ENCODE measurements around the gene PLPP4. TPM values are rescaled to one million over a fixed set of nuclear protein-coding genes. Genes with fewer than 3 reads are reported as not detected.

The PLPP4 gene
- total RNA-seq, 1 experiment from 2014 or later = not detected

DNA sequence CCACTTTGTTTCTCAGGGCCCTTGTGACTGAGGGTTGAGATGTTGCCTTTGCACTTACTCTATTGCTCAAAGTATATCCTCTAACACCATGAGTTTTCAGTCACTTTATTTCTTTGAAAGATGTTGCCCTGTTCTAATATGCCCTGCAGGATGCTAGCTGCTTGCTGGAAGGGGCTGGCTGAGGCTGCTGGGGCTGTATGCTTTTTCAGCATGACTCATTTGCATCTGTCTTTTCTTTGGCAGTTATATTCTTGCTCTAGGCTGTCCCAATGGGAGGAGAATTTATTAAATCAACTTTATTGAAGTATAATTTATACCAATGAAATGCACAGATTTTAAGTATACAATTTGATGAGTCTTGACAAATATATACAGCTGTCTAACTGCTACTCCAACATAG lies 157.7 kb downstream of the PLPP4 start:
- H2BK120ac ChIP-seq (ENCODE audit: low read depth, low read length, poor library complexity, severe bottlenecking) = no peak overlapping the region
- H3K27ac ChIP-seq (ENCODE audit: insufficient read length, low read depth, low read length) = no peak overlapping the region
- H3K9me3 ChIP-seq (ENCODE audit: control insufficient read depth, low read depth, low read length) = no peaks in the 10 kb centered on the region
- no peak for DNase-seq
- no peaks in the 10 kb centered on the region for H3K23me2 ChIP-seq (ENCODE audit: insufficient read length, low read depth, low read length, poor library complexity, severe bottlenecking)
- no peak overlapping the region for H3K27ac Mint-ChIP-seq
- H3K79me1 ChIP-seq (ENCODE audit: insufficient read depth, low read depth, low read length, poor library complexity, severe bottlenecking) = no peaks in the 10 kb centered on the region
- no peak overlapping the region for H2AFZ ChIP-seq (ENCODE audit: low read length)
- H3T11ph ChIP-seq (ENCODE audit: low read length) = no peak overlapping the region
- H3K14ac ChIP-seq (ENCODE audit: insufficient read depth, low read length) = no peak overlapping the region
- H3K36me3 Mint-ChIP-seq (ENCODE audit: insufficient read depth in 1 of 3, low read depth in 3 of 3) = peaks cover 3 to 17% (median 5%) of the 10 kb centered on the region in 3 experiments; a peak in 6 of 7 replicates
- peaks cover 17 to 23% of the 10 kb centered on the region in 2 experiments for H3K9me3 Mint-ChIP-seq
- H3K56ac ChIP-seq (ENCODE audit: insufficient read length, low read depth, low read length) = no peak overlapping the region
- no peak overlapping the region for H4K8ac ChIP-seq (replicated peaks; ENCODE audit: insufficient read length, low read depth, low read length)
- no peaks in the 10 kb centered on the region for H3K27me3 ChIP-seq (ENCODE audit: insufficient read depth, low read length)
- no peaks in the 10 kb centered on the region; the same call in 1 of the 2 replicates for H3K4me1 ChIP-seq (ENCODE audit: insufficient read depth, low read length)
- TF ChIP-seq, protein P1, sequence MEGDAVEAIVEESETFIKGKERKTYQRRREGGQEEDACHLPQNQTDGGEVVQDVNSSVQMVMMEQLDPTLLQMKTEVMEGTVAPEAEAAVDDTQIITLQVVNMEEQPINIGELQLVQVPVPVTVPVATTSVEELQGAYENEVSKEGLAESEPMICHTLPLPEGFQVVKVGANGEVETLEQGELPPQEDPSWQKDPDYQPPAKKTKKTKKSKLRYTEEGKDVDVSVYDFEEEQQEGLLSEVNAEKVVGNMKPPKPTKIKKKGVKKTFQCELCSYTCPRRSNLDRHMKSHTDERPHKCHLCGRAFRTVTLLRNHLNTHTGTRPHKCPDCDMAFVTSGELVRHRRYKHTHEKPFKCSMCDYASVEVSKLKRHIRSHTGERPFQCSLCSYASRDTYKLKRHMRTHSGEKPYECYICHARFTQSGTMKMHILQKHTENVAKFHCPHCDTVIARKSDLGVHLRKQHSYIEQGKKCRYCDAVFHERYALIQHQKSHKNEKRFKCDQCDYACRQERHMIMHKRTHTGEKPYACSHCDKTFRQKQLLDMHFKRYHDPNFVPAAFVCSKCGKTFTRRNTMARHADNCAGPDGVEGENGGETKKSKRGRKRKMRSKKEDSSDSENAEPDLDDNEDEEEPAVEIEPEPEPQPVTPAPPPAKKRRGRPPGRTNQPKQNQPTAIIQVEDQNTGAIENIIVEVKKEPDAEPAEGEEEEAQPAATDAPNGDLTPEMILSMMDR (conservative IDR thresholded peaks at IDR 0.05) = no peak
- no peak overlapping the region for H3K18ac ChIP-seq (ENCODE audit: insufficient read length, low read depth, low read length)
- H2BK5ac ChIP-seq (ENCODE audit: insufficient read length, low read length) = no peak overlapping the region
- H3K9ac ChIP-seq (ENCODE audit: extremely low read depth, insufficient read length, low read length) = no peak overlapping the region
- H4K5ac ChIP-seq (ENCODE audit: insufficient read length, low read depth, low read length) = no peak overlapping the region
- H3K4me1 Mint-ChIP-seq = peaks cover 16 to 18% of the 10 kb centered on the region in 2 experiments
- no peak overlapping the region for H4K91ac ChIP-seq (ENCODE audit: insufficient read length, low read depth, low read length)
- H3K4ac ChIP-seq (ENCODE audit: low read depth, low read length) = no peak overlapping the region
- no peak overlapping the region for H3K23ac ChIP-seq (ENCODE audit: insufficient read length, low read depth, low read length)
- H3K27me3 Mint-ChIP-seq (ENCODE audit: low read depth) = peaks cover 6% of the 10 kb centered on the region; the same call in 1 of the 2 replicates
- H3K4me3 Mint-ChIP-seq = no peak overlapping the region
- H4K20me1 ChIP-seq (ENCODE audit: control insufficient read depth, insufficient read depth, insufficient read length) = no peaks in the 10 kb centered on the region
- H3K79me2 ChIP-seq (ENCODE audit: insufficient read depth, low read length) = no peaks in the 10 kb centered on the region
- no peak overlapping the region for H2BK15ac ChIP-seq (ENCODE audit: low read depth, low read length)
- no peak overlapping the region for H2AK5ac ChIP-seq (ENCODE audit: insufficient read length, low read length)
- H3K4me2 ChIP-seq (ENCODE audit: insufficient read depth, insufficient read length, low read length) = no peak overlapping the region
- H2BK20ac ChIP-seq (ENCODE audit: low read depth, low read length, poor library complexity, severe bottlenecking) = no peak overlapping the region
- H2BK12ac ChIP-seq (ENCODE audit: insufficient read length, low read depth, low read length) = no peak overlapping the region

All from H9 (cell line).